Motor neuron (in vitro differentiated cells): ENCODE results near the gene GET3. TPM values are rescaled to one million over a fixed set of nuclear protein-coding genes. Genes with fewer than 3 reads are reported as not detected.
"Not testable (repeated sequence)": the region's sequence is repeated elsewhere in the genome, so short reads cannot be mapped to it uniquely, and the experiment has no call there.

Experiments
- ATAC-seq, 8 experiments: fragments of 200-7000 bp; cut with Tn5 transposase; replicated peaks in 6 of 8; 2 replicates each; pipeline ENCODE4 v1.8.0; 2021; ENCODE audit warnings: mild to moderate bottlenecking in 8 of 8, moderate library complexity in 8 of 8
- H3K27ac ChIP-seq, 2 donors: fragments of 250-450 bp; sonication (Bioruptor Pico); 2 replicates each; pipeline ENCODE4 v1.9.0; 2021; ENCODE audit warnings: antibody characterized with exemption in 2 of 2, mild to moderate bottlenecking in 2 of 2, moderate library complexity in 1 of 2
- H3K4me1 ChIP-seq, 2 donors: fragments of 250-450 bp; sonication (Bioruptor Pico); replicated peaks in 1 of 2; 2 replicates each; pipeline ENCODE4 v1.6.1; 2021; ENCODE audit warnings: antibody characterized with exemption in 2 of 2, mild to moderate bottlenecking in 2 of 2, moderate library complexity in 1 of 2
- H3K4me3 ChIP-seq, 5 donors: fragments of 250-450 bp; sonication (Bioruptor Pico); 2 replicates each; pipeline ENCODE4 v1.9.0; 2021; ENCODE audit warnings: antibody characterized with exemption in 5 of 5, mild to moderate bottlenecking in 5 of 5, moderate library complexity in 4 of 5
- WGBS, 10 experiments: fragments of 450-650 bp; shearing (Covaris generic); methylation state at CpG; one replicate each; pipeline ENCODE4 v1.0.0; 2022; 5-methylcytosine and 5-hydroxymethylcytosine counted together
- in situ Hi-C, 9 experiments: fragments of 400-800 bp; cut with MboI; loops; one replicate each; pipeline ENCODE4 v1.15.0; 2021; ENCODE audit warnings: low sequenced_read_pairs in 9 of 9, low pct_unique_long_range_greater_than_20kb in 2 of 9; ENCODE audit not compliant: unreplicated experiment in 9 of 9
- total RNA-seq, 8 experiments: library from RNA; unstranded; fragments of 300-600 nt; gene quantifications; 2 replicates each; pipeline versions ENCODE4 v1.2.3 to v1.2.4, GENCODE V29; 2022

The GET3 gene
- 10 to 100 TPM; 43.3 to 94.2 (median 62.3) TPM for total RNA-seq

DNA sequence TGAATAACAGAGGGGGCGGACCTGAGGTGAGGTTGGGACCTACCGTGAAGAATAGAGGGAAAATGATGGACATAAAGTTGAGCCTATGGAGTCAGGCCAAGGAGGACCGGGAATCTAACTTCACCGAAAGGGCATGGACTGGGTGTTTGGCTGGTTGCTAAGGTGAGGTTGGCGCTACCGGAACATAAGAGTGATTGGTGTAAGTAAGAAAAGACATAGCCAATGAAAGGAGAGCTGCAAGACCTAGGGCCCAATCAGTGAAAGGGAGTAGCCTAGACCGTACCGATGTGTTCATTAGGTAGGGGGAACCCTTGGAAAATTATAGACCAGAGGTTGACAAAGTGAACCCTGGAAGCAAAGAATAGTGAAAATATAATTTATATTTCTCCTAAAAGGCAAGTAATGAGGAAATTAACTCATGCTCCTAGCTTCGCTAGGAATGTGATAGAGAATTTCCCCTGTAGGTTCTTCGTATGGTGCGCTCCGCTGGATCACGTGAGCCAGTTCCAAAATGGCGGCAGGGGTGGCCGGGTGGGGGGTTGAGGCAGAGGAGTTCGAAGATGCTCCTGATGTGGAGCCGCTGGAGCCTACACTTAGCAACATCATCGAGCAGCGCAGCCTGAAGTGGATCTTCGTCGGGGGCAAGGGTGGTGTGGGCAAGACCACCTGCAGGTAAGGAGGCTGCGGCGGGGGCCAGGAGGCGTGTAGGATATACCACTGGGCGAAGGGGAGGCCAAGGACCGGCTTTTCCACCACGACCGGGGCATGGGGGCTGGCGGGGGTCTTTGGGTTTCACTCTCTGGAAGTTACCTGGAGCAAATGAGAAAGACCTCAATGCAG is at the start of gene GET3:
Gene GET3 (plus strand): TSS at position 503 of the 840 bp plus-strand sequence. CDS start 9 bp downstream, at position 512.
- Histone ChIP-seq H3K4me3 (peak within 1 kb of the TSS; percentile 62 to 88 (median 83)), H3K4me1 (peaks cover 14 to 21% of the 10 kb centered on the region in 2 donors), H3K27ac (peak within 1 kb of the TSS; percentile 99)
- peak; percentile 84 to 94 (median 92) for ATAC-seq
- in situ Hi-C loops = no loop called here
- WGBS, 10 experiments = 0 to 2% (median 0%) methylated on average over 2 to 15 of the region's 29 CpGs; no CpG with 5 or more reads in 1 of the 10 experiments

- in situ Hi-C loops = no loop called here
- 80 to 100% (median 100%) methylated on average over 1 to 8 of the region's 12 CpGs; no CpG with 5 or more reads in 5 of the 10 experiments for WGBS, 10 experiments
- Histone ChIP-seq H3K27ac (no peak overlapping the region), H3K4me1 (no peaks in the 10 kb centered on the region), H3K4me3 (no peak overlapping the region)
- ATAC-seq = peak in 4 of 8 experiments; percentile 3 to 20 (median 14)
These were observed 48.3 kb upstream of the GET3 start for GRCh38 chr19:12689012-12689411.

- peak in 6 of 8 experiments; percentile 4 to 28 (median 18) for ATAC-seq
These were observed 47.6 kb upstream of the GET3 start for GRCh38 chr19:12689581-12690216.

GRCh38 chr19:12692960-12693359 is 44.3 kb upstream of the GET3 start:
- 60 to 100% (median 86%) methylated on average over 1 to 2 of the region's 5 CpGs; no CpG with 5 or more reads in 2 of the 10 experiments for WGBS, 10 experiments
- Histone ChIP-seq H3K4me3 (no peak overlapping the region), H3K27ac (no peak overlapping the region), H3K4me1 (peaks cover 7 to 10% of the 10 kb centered on the region in 2 donors)
- in situ Hi-C loops = no loop called here
- ATAC-seq = no peak

More at GRCh38 chr19:12689581-12690216, 47.6 kb upstream of the GET3 start:
- WGBS, 10 experiments = 80% methylated on average over 2 of the region's 26 CpGs; no CpG with 5 or more reads in 8 of the 10 experiments
- Histone ChIP-seq H3K4me3 (no peak overlapping the region), H3K27ac (no peak overlapping the region), H3K4me1 (no peaks in the 10 kb centered on the region)
- in situ Hi-C loops = no loop called here

DNA sequence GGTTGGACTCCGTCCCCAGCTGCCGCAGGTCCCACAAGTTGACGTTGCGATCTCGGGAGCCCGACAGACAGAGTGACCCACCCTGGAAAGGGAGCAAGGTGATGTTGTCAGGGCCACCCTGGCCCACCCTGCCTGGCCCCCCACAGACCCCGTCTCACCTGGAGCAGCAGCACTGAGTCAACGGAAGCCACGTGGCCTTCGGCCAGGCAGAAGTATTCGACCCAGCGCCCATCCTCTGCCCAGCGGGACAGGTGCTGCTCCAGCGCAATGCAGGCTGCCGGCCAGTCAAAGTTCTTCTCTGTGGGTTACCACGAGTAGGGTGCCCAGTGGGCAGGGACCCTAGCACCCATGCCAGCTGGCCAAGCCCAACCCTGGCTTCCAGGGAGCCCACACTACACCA is 42.7 kb upstream of the GET3 start:
- no peak overlapping the region for H3K27ac ChIP-seq
- 70 to 91% (median 88%) methylated on average over 2 to 5 of the region's 16 CpGs; no CpG with 5 or more reads in 7 of the 10 experiments for WGBS, 10 experiments
- no peak overlapping the region for H3K4me3 ChIP-seq
- ATAC-seq = no peak
- in situ Hi-C loops = no loop called here
- peaks cover 7 to 10% of the 10 kb centered on the region in 2 donors for H3K4me1 ChIP-seq

- in situ Hi-C loops = no loop called here
- WGBS, 10 experiments = 20 to 70% (median 60%) methylated on average over 1 to 2 of the region's 2 CpGs; no CpG with 5 or more reads in 5 of the 10 experiments
- H3K27ac ChIP-seq = no peak overlapping the region
- peaks cover 7 to 10% of the 10 kb centered on the region in 2 donors for H3K4me1 ChIP-seq
- ATAC-seq = no peak
- H3K4me3 ChIP-seq = peak overlapping the region in 2 of 5 donors; percentile 62 to 90
These were observed 42.2 kb upstream of the GET3 start for GRCh38 chr19:12695096-12695495.

DNA sequence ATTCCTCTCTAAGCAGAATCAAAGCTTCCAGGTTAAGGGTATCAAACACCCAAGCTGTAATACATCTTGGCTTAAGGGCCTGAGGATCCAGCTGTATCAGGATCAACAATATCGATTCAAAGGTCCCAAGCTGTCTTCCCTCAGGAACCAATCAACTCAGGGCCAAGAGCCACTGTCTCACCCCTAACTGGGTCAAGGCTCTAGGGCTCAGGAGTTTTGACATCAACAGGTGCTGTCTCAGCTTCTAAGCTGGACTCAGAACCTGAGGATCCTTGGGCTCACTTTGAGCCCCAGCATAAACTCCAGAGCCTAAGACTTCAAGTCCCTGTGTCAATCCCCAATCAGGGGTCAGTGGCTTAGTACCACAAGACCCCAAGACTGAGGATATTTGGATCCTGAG is 41.8 kb upstream of the GET3 start:
- 67 to 100% methylated on average over 1 of the region's 1 CpG; no CpG with 5 or more reads in 8 of the 10 experiments for WGBS, 10 experiments
- in situ Hi-C loops = no loop called here
- Histone ChIP-seq H3K4me1 (peaks cover 7 to 10% of the 10 kb centered on the region in 2 donors), H3K27ac (no peak overlapping the region), H3K4me3 (peak overlapping the region; percentile 53 to 90 (median 62))
- no peak for ATAC-seq

- Histone ChIP-seq H3K4me3 (peak overlapping the region; percentile 53 to 90 (median 62)), H3K27ac (peak overlapping the region; percentile 91 to 93), H3K4me1 (peaks cover 7 to 10% of the 10 kb centered on the region in 2 donors)
- peak in 5 of 8 experiments; percentile 27 to 47 (median 41) for ATAC-seq
- 0 to 14% methylated on average over 1 of the region's 36 CpGs; no CpG with 5 or more reads in 8 of the 10 experiments for WGBS, 10 experiments
- in situ Hi-C loops = no loop called here
These were observed 41.3 kb upstream of the GET3 start for GRCh38 chr19:12695997-12696365.

GRCh38 chr19:12696366-12697335 is 40.6 kb upstream of the GET3 start, which contains the start of gene FBXW9:
Gene FBXW9 (minus strand): TSS chr19:12696631. CDS start chr19:12696581, 50 bp downstream.
- WGBS, 10 experiments = 6 to 68% (median 23%) methylated on average over 3 to 28 of the region's 59 CpGs; no CpG with 5 or more reads in 3 of the 10 experiments
- Histone ChIP-seq H3K4me3 (peak within 1 kb of the TSS; percentile 53 to 90 (median 62)), H3K27ac (peak within 1 kb of the TSS; percentile 91 to 93), H3K4me1 (peaks cover 7 to 10% of the 10 kb centered on the region in 2 donors)
- peak; percentile 83 to 94 (median 90) for ATAC-seq
- in situ Hi-C loops = no loop called here

DNA sequence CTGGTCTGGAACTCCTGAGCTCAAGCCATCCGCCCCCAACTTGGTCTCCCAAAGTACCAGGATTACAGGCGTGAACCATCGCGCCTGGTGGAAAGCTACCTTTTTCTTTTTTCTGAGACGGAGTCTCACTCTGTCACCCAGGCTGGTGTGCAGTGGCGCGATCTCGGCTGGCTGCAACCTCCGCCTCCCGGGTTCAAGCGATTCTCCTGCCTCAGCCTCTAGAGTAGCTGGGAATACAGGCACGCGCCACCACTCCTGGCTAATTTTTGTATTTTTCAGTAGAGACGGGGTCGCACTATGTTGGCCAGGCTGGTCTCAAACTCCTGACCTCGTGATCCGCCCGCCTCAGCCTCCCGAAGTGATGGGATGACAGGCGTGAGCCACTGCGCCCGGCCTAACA is 39.9 kb upstream of the GET3 start:
- Histone ChIP-seq H3K4me3 (peak overlapping the region in 2 of 5 donors; percentile 62 to 90), H3K4me1 (peaks cover 7 to 11% of the 10 kb centered on the region in 2 donors)
- ATAC-seq, in situ Hi-C loops, H3K27ac ChIP-seq: not testable (repeated sequence)
- 80 to 100% (median 100%) methylated on average over 1 to 6 of the region's 22 CpGs; no CpG with 5 or more reads in 3 of the 10 experiments for WGBS, 10 experiments

DNA sequence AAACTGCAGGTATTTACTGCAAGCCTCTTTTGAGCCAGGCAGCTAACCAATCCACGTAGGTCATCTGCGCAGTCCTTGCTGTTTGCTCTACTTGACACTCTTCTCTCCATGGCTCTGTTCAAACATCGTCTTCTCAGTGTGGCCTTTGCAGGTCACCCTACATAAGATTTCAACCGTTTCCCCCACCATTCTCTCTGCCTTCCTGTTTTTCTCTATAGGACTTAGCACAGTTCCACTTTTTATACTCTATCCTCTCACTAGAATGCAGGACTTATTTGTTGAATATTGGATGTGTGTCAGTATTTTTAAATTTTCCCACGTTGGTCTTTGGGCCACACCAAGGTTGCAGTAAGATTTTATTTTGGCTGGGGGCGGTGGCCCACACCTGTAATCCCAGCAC is 39.2 kb upstream of the GET3 start:
- in situ Hi-C loops = no loop called here
- no peak overlapping the region for H3K4me3 ChIP-seq
- ATAC-seq = no peak
- peaks cover 12 to 15% of the 10 kb centered on the region in 2 donors for H3K4me1 ChIP-seq
- WGBS, 10 experiments = 50 to 95% (median 84%) methylated on average over 2 to 6 of the region's 6 CpGs; no CpG with 5 or more reads in 4 of the 10 experiments
- no peak overlapping the region for H3K27ac ChIP-seq
